Measurements from ENCODE around the gene CCM2.

CCM2 gene

GRCh38 chr7:44969049-44969700 lies 30.8 kb upstream of the CCM2 start:
- Histone ChIP-seq H2BK12ac (ENCODE audit: low read length) (no peak overlapping the region), H3K23ac (ENCODE audit: low read length) (no peak overlapping the region), H2AFZ (ENCODE audit: insufficient read depth, low read length, poor library complexity) (no peak overlapping the region), H3K18ac (ENCODE audit: low read length) (no peak overlapping the region), H4K12ac (ENCODE audit: low read depth, low read length) (no peak overlapping the region), H3K9ac (ENCODE audit: low read length) (no peak overlapping the region), H2BK5ac (ENCODE audit: low read depth, low read length, poor library complexity) (no peak overlapping the region), H3K4me3 (ENCODE audit: low read depth, low read length) (no peak overlapping the region), H2BK120ac (ENCODE audit: insufficient read depth, low read length, poor library complexity) (no peak overlapping the region), H3K27ac (ENCODE audit: low read depth, low read length) (no peak overlapping the region), H3K36me3 (ENCODE audit: control insufficient read depth in 1 of 2, insufficient read depth in 2 of 2, low read length in 2 of 2) (no peaks in the 10 kb centered on the region), H3K79me2 (ENCODE audit: control insufficient read depth, insufficient read depth, low read length, poor library complexity) (no peaks in the 10 kb centered on the region), H4K91ac (ENCODE audit: low read depth, low read length) (no peak overlapping the region), H3K79me1 (ENCODE audit: low read length) (no peaks in the 10 kb centered on the region), H3K4me1 (ENCODE audit: control insufficient read depth in 1 of 2, insufficient read depth in 2 of 2, low read length in 2 of 2) (no peaks in the 10 kb centered on the region), H3K14ac (ENCODE audit: low read length) (no peak overlapping the region), H3K9me3 (ENCODE audit: insufficient read depth, low read depth, low read length) (no peaks in the 10 kb centered on the region), H2AK5ac (ENCODE audit: low read length) (no peak overlapping the region), H3K4me2 (ENCODE audit: low read length) (no peak overlapping the region), H3K4ac (ENCODE audit: low read depth, low read length) (no peak overlapping the region), H3K27me3 (ENCODE audit: insufficient read depth, low read length) (no peaks in the 10 kb centered on the region), H4K8ac (ENCODE audit: low read depth, low read length) (no peak overlapping the region)
- no CpG with 5 or more reads among the region's 11 CpGs for WGBS (ENCODE audit: extremely low coverage, insufficient coverage, insufficient read length)
- no peak for DNase-seq

GRCh38 chr7:44969701-44970522 lies 30.1 kb upstream of the CCM2 start:
- Histone ChIP-seq H4K91ac (ENCODE audit: low read depth, low read length) (no peak overlapping the region), H3K4ac (ENCODE audit: low read depth, low read length) (no peak overlapping the region), H3K23ac (ENCODE audit: low read length) (no peak overlapping the region), H3K9ac (ENCODE audit: low read length) (no peak overlapping the region), H3K14ac (ENCODE audit: low read length) (no peak overlapping the region), H3K27me3 (ENCODE audit: insufficient read depth, low read length) (no peaks in the 10 kb centered on the region), H3K18ac (ENCODE audit: low read length) (no peak overlapping the region), H3K4me3 (ENCODE audit: low read depth, low read length) (no peak overlapping the region), H2AK5ac (ENCODE audit: low read length) (no peak overlapping the region), H3K9me3 (ENCODE audit: insufficient read depth, low read depth, low read length) (no peaks in the 10 kb centered on the region), H3K36me3 (ENCODE audit: control insufficient read depth in 1 of 2, insufficient read depth in 2 of 2, low read length in 2 of 2) (no peaks in the 10 kb centered on the region), H2BK5ac (ENCODE audit: low read depth, low read length, poor library complexity) (no peak overlapping the region), H4K8ac (ENCODE audit: low read depth, low read length) (no peak overlapping the region), H3K4me2 (ENCODE audit: low read length) (no peak overlapping the region), H2BK120ac (ENCODE audit: insufficient read depth, low read length, poor library complexity) (no peak overlapping the region), H4K12ac (ENCODE audit: low read depth, low read length) (no peak overlapping the region), H2AFZ (ENCODE audit: insufficient read depth, low read length, poor library complexity) (no peak overlapping the region), H3K4me1 (ENCODE audit: control insufficient read depth in 1 of 2, insufficient read depth in 2 of 2, low read length in 2 of 2) (no peaks in the 10 kb centered on the region), H3K27ac (ENCODE audit: low read depth, low read length) (no peak overlapping the region), H3K79me2 (ENCODE audit: control insufficient read depth, insufficient read depth, low read length, poor library complexity) (no peaks in the 10 kb centered on the region), H3K79me1 (ENCODE audit: low read length) (no peaks in the 10 kb centered on the region), H2BK12ac (ENCODE audit: low read length) (no peak overlapping the region)
- DNase-seq = no peak
- no CpG with 5 or more reads among the region's 21 CpGs for WGBS (ENCODE audit: extremely low coverage, insufficient coverage, insufficient read length)

GRCh38 chr7:44970523-44971051 lies 29.4 kb upstream of the CCM2 start:
- Histone ChIP-seq H3K9ac (ENCODE audit: low read length) (no peak overlapping the region), H4K12ac (ENCODE audit: low read depth, low read length) (no peak overlapping the region), H3K79me1 (ENCODE audit: low read length) (no peaks in the 10 kb centered on the region), H3K14ac (ENCODE audit: low read length) (no peak overlapping the region), H3K23ac (ENCODE audit: low read length) (no peak overlapping the region), H3K79me2 (ENCODE audit: control insufficient read depth, insufficient read depth, low read length, poor library complexity) (no peaks in the 10 kb centered on the region), H2BK5ac (ENCODE audit: low read depth, low read length, poor library complexity) (no peak overlapping the region), H2AFZ (ENCODE audit: insufficient read depth, low read length, poor library complexity) (no peak overlapping the region), H3K4me3 (ENCODE audit: low read depth, low read length) (no peak overlapping the region), H3K27ac (ENCODE audit: low read depth, low read length) (no peak overlapping the region), H2BK120ac (ENCODE audit: insufficient read depth, low read length, poor library complexity) (no peak overlapping the region), H3K4me1 (ENCODE audit: control insufficient read depth in 1 of 2, insufficient read depth in 2 of 2, low read length in 2 of 2) (no peaks in the 10 kb centered on the region), H3K4ac (ENCODE audit: low read depth, low read length) (no peak overlapping the region), H3K18ac (ENCODE audit: low read length) (no peak overlapping the region), H3K36me3 (ENCODE audit: control insufficient read depth in 1 of 2, insufficient read depth in 2 of 2, low read length in 2 of 2) (no peaks in the 10 kb centered on the region), H2BK12ac (ENCODE audit: low read length) (no peak overlapping the region), H4K8ac (ENCODE audit: low read depth, low read length) (no peak overlapping the region), H3K4me2 (ENCODE audit: low read length) (no peak overlapping the region), H4K91ac (ENCODE audit: low read depth, low read length) (no peak overlapping the region), H3K27me3 (ENCODE audit: insufficient read depth, low read length) (no peaks in the 10 kb centered on the region), H2AK5ac (ENCODE audit: low read length) (no peak overlapping the region), H3K9me3 (ENCODE audit: insufficient read depth, low read depth, low read length) (no peaks in the 10 kb centered on the region)
- no CpG with 5 or more reads among the region's 18 CpGs for WGBS (ENCODE audit: extremely low coverage, insufficient coverage, insufficient read length)
- no peak for DNase-seq

- no peak overlapping the region for H3K14ac ChIP-seq (ENCODE audit: low read length)
- no peak overlapping the region for H3K4me2 ChIP-seq (ENCODE audit: low read length)
- no peaks in the 10 kb centered on the region for H3K4me1 ChIP-seq (ENCODE audit: control insufficient read depth in 1 of 2, insufficient read depth in 2 of 2, low read length in 2 of 2)
- no CpG with 5 or more reads among the region's 10 CpGs for WGBS (ENCODE audit: extremely low coverage, insufficient coverage, insufficient read length)
- H3K79me1 ChIP-seq (ENCODE audit: low read length) = no peaks in the 10 kb centered on the region
- H3K4ac ChIP-seq (ENCODE audit: low read depth, low read length) = no peak overlapping the region
- no peaks in the 10 kb centered on the region for H3K27me3 ChIP-seq (ENCODE audit: insufficient read depth, low read length)
- H2BK5ac ChIP-seq (ENCODE audit: low read depth, low read length, poor library complexity) = no peak overlapping the region
- H4K12ac ChIP-seq (ENCODE audit: low read depth, low read length) = no peak overlapping the region
- no peak overlapping the region for H3K18ac ChIP-seq (ENCODE audit: low read length)
- H2BK120ac ChIP-seq (ENCODE audit: insufficient read depth, low read length, poor library complexity) = no peak overlapping the region
- H3K9me3 ChIP-seq (ENCODE audit: insufficient read depth, low read depth, low read length) = no peaks in the 10 kb centered on the region
- no peaks in the 10 kb centered on the region for H3K79me2 ChIP-seq (ENCODE audit: control insufficient read depth, insufficient read depth, low read length, poor library complexity)
- H3K9ac ChIP-seq (ENCODE audit: low read length) = no peak overlapping the region
- H3K4me3 ChIP-seq (ENCODE audit: low read depth, low read length) = no peak overlapping the region
- no peak overlapping the region for H4K91ac ChIP-seq (ENCODE audit: low read depth, low read length)
- no peaks in the 10 kb centered on the region for H3K36me3 ChIP-seq (ENCODE audit: control insufficient read depth in 1 of 2, insufficient read depth in 2 of 2, low read length in 2 of 2)
- no peak overlapping the region for H2AK5ac ChIP-seq (ENCODE audit: low read length)
- H4K8ac ChIP-seq (ENCODE audit: low read depth, low read length) = no peak overlapping the region
- no peak for DNase-seq
- H3K27ac ChIP-seq (ENCODE audit: low read depth, low read length) = no peak overlapping the region
- no peak overlapping the region for H3K23ac ChIP-seq (ENCODE audit: low read length)
- H2AFZ ChIP-seq (ENCODE audit: insufficient read depth, low read length, poor library complexity) = no peak overlapping the region
- no peak overlapping the region for H2BK12ac ChIP-seq (ENCODE audit: low read length)
Observed at GRCh38 chr7:44971188-44971901, 28.7 kb upstream of the CCM2 start.

Data from trophoblast cell (in vitro differentiated cells and primary cell).